ENCODE results near the gene ASB3.

DNA sequence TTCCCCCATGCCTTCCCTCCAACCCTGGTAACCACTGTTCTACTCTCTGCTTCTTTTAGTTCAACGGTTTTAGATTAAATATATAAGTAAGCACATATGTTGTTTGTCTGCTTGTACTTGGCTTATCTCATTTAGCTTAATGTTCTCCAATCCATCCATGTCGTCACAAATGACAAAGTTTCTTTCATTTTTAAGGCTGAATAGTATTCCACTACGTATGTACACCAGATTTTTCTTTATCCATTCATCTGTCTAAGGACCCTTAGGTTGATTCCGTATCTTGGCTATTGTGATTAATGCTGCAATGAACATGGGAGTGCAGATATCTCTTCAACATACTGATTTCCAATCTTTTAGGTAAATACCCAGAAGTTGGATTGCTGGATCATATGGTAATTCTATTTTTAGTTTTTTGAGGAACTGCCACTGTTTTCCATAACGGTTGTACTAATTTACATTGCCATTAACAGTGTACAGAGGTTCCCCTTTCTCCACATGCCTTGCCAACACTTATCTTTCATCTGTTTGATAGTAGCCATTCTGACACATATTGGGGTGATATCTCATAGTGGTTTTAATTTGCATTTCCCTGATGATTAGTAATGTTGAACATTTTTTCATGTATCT lies 8.1 kb downstream of the ASB3 start:
- TF ChIP-seq, protein P1, sequence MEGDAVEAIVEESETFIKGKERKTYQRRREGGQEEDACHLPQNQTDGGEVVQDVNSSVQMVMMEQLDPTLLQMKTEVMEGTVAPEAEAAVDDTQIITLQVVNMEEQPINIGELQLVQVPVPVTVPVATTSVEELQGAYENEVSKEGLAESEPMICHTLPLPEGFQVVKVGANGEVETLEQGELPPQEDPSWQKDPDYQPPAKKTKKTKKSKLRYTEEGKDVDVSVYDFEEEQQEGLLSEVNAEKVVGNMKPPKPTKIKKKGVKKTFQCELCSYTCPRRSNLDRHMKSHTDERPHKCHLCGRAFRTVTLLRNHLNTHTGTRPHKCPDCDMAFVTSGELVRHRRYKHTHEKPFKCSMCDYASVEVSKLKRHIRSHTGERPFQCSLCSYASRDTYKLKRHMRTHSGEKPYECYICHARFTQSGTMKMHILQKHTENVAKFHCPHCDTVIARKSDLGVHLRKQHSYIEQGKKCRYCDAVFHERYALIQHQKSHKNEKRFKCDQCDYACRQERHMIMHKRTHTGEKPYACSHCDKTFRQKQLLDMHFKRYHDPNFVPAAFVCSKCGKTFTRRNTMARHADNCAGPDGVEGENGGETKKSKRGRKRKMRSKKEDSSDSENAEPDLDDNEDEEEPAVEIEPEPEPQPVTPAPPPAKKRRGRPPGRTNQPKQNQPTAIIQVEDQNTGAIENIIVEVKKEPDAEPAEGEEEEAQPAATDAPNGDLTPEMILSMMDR (IDR thresholded peaks at IDR 0.05): no peak
- TF ChIP-seq POLR2A (IDR thresholded peaks at IDR 0.05): no peak

Data from lower leg skin (tissue), 3 donors.